Left forelimb (tissue), 1 donor: ENCODE data around the gene RPS15.

Experiments
- DNase-seq: peaks from one replicate; pipeline ENCODE4 v3.0.0-alpha.2; 2018; ENCODE audit warnings: low spot score

The RPS15 gene

GRCh38 chr19:1420590-1420989 is 17.6 kb upstream of the RPS15 start:
- no peak for DNase-seq

GRCh38 chr19:1421218-1421957 is 16.8 kb upstream of the RPS15 start:
- no peak for DNase-seq

GRCh38 chr19:1421958-1422305 is 16.3 kb upstream of the RPS15 start:
- DNase-seq = no peak

GRCh38 chr19:1422360-1422759 is 15.8 kb upstream of the RPS15 start:
- DNase-seq = no peak

- no peak for DNase-seq
Observed at GRCh38 chr19:1422943-1423342, 15.3 kb upstream of the RPS15 start.

- DNase-seq = no peak
Observed at GRCh38 chr19:1423436-1424191, 14.6 kb upstream of the RPS15 start.

GRCh38 chr19:1424192-1424955 is 13.8 kb upstream of the RPS15 start:
- no peak for DNase-seq

- no peak for DNase-seq
Observed at GRCh38 chr19:1425102-1425837, 12.9 kb upstream of the RPS15 start.

- no peak for DNase-seq
Observed at GRCh38 chr19:1425902-1426301, 12.3 kb upstream of the RPS15 start.

- no peak for DNase-seq
Observed at GRCh38 chr19:1426736-1427135, 11.5 kb upstream of the RPS15 start.

GRCh38 chr19:1427221-1427920 is 10.8 kb upstream of the RPS15 start:
- no peak for DNase-seq

- DNase-seq = no peak
Observed at GRCh38 chr19:1428738-1429391, 9.3 kb upstream of the RPS15 start.

- DNase-seq = no peak
Observed at GRCh38 chr19:1429750-1430149, 8.4 kb upstream of the RPS15 start.

GRCh38 chr19:1430246-1430645 is 8.0 kb upstream of the RPS15 start:
- DNase-seq = no peak

GRCh38 chr19:1431759-1432506 is 6.3 kb upstream of the RPS15 start:
- no peak for DNase-seq

GRCh38 chr19:1432507-1432887 is 5.7 kb upstream of the RPS15 start:
- DNase-seq = no peak

GRCh38 chr19:1433119-1434039 is 4.8 kb upstream of the RPS15 start:
- no peak for DNase-seq

- DNase-seq = no peak
Observed at GRCh38 chr19:1434040-1434366, 4.2 kb upstream of the RPS15 start.

GRCh38 chr19:1434577-1435060 is 3.6 kb upstream of the RPS15 start:
- DNase-seq = no peak
